CD4-positive, alpha-beta T cell (primary cell): Measurements from ENCODE around the gene GNA12. TPM values are rescaled to one million over a fixed set of nuclear protein-coding genes. Genes with fewer than 3 reads are reported as not detected.

Source experiments
- ATAC-seq: fragments of 200-7000 bp; cut with Tn5 transposase; one replicate; pipeline ENCODE4 v1.10.0; 2022; ENCODE audit warnings: mild to moderate bottlenecking; ENCODE audit not compliant: poor library complexity
- CTCF ChIA-PET: fragments of 350-600 bp; sonication (Branson Sonifier 250); formaldehyde crosslinking; loops from one replicate; lab custom pipeline; 2021; ENCODE audit warnings: antibody characterized with exemption, inconsistent platforms; lab: Charles Lee
- POLR2A ChIA-PET: fragments of 350-600 bp; sonication (Branson Sonifier 250); formaldehyde crosslinking; loops from one replicate; lab custom pipeline; 2021; ENCODE audit warnings: antibody characterized with exemption, inconsistent platforms; lab: Charles Lee
- DNase-seq, 14 experiments: peaks; one replicate each; pipeline ENCODE4 v3.0.0-alpha.2; 2013 to 2020; ENCODE audit warnings: mixed read lengths in 2 of 14
- H3K27ac ChIP-seq, 2 donors: one replicate each; pipeline versions ENCODE4 v1.5.1 to v1.7.0; 2013; ENCODE audit warnings: low read length in 2 of 2, low read depth in 1 of 2, mild to moderate bottlenecking in 1 of 2
- H3K27me3 ChIP-seq, 2 experiments: 1 replicate in 1 of 2; 2 replicates in 1 of 2; pipeline versions ENCODE4 v1.6.1 to v1.7.0; 2013; ENCODE audit warnings: low read length in 2 of 2, control low read depth in 1 of 2, mild to moderate bottlenecking in 1 of 2, moderate library complexity in 1 of 2; ENCODE audit not compliant: insufficient read depth in 2 of 2, control insufficient read depth in 1 of 2
- H3K36me3 ChIP-seq: one replicate; pipeline ENCODE4 v1.6.1; 2013; ENCODE audit warnings: low read length, control low read depth; ENCODE audit not compliant: insufficient read depth
- H3K4me1 ChIP-seq: one replicate; pipeline ENCODE4 v1.6.1; 2013; ENCODE audit warnings: low read length, control low read depth; ENCODE audit not compliant: insufficient read depth
- H3K4me3 ChIP-seq: one replicate; pipeline ENCODE4 v1.5.1; 2013; ENCODE audit warnings: mild to moderate bottlenecking, low read length, moderate library complexity
- H3K9me3 ChIP-seq, 2 experiments: 1 replicate in 1 of 2; 2 replicates in 1 of 2; pipeline versions ENCODE4 v1.6.1 to v1.7.0; 2013; ENCODE audit warnings: low read length in 2 of 2, mild to moderate bottlenecking in 2 of 2, control low read depth in 1 of 2, moderate library complexity in 1 of 2; ENCODE audit not compliant: control insufficient read depth in 1 of 2, insufficient read depth in 1 of 2
- H3K27ac Mint-ChIP-seq: one replicate; pipeline ENCODE4 v1.8.0; 2020; ENCODE audit warnings: mixed read lengths
- H3K27me3 Mint-ChIP-seq: one replicate; pipeline ENCODE4 v1.8.0; 2021; ENCODE audit warnings: mixed read lengths
- H3K36me3 Mint-ChIP-seq: one replicate; pipeline ENCODE4 v1.8.0; 2021; ENCODE audit warnings: low read depth, mixed read lengths
- H3K4me1 Mint-ChIP-seq: one replicate; pipeline ENCODE4 v1.8.0; 2021; ENCODE audit warnings: low read depth, mixed read lengths
- H3K4me3 Mint-ChIP-seq: one replicate; pipeline ENCODE4 v1.8.0; 2020; ENCODE audit warnings: mild to moderate bottlenecking, mixed read lengths
- H3K9me3 Mint-ChIP-seq: one replicate; pipeline ENCODE4 v1.8.0; 2020; ENCODE audit warnings: mixed read lengths
- CTCF ChIP-seq: fragments of 200-600 bp; IDR thresholded peaks from one replicate; pipeline ENCODE4 v1.8.0; 2022; ENCODE audit warnings: antibody characterized with exemption, mild to moderate bottlenecking
- intact Hi-C, 2 experiments: fragments of 100-400 bp; cut with DNase I in 1 of 2; cut with micrococcal nuclease in 1 of 2; formaldehyde crosslinking; loops; one replicate each; pipeline versions ENCODE4 v1.15.1 to v1.9.0; 2023 to 2025; cut with DNase I, micrococcal nuclease
- total RNA-seq, 174 experiments: library from RNA in 2 of 174; stranded (reverse) in 2 of 174; gene quantifications; one replicate each; pipeline ENCODE4 v1.2.3 and lab custom pipeline; 2021 to 2026

Gene GNA12
- total RNA-seq, 2 experiments from 2014 or later = 16.0 to 16.1 TPM

GRCh38 chr7:2732959-2733584, 111.0 kb downstream of the GNA12 start:
- Histone ChIP-seq H3K4me1 (peaks cover 7% of the 10 kb centered on the region), H3K27ac (no peak overlapping the region), H3K27me3 (no peaks in the 10 kb centered on the region), H3K9me3 (no peaks in the 10 kb centered on the region), H3K36me3 (peaks cover 13% of the 10 kb centered on the region), H3K4me3 (no peak overlapping the region)
- Mint-ChIP-seq H3K4me3 (no peak overlapping the region), H3K27me3 (no peaks in the 10 kb centered on the region), H3K9me3 (no peaks in the 10 kb centered on the region), H3K4me1 (peaks cover 24% of the 10 kb centered on the region), H3K27ac (no peak overlapping the region), H3K36me3 (peaks cover 48% of the 10 kb centered on the region)
- DNase-seq = peak in 1 of 14 experiments; percentile 29
- ChIA-PET POLR2A (no interaction called here), CTCF (no interaction called here)
- no peak for ATAC-seq
- TF ChIP-seq CTCF = no peak
- intact Hi-C loops = no loop called here

GRCh38 chr7:2732388-2732787, 111.7 kb downstream of the GNA12 start:
- Histone ChIP-seq H3K27ac (no peak overlapping the region), H3K9me3 (no peaks in the 10 kb centered on the region), H3K36me3 (peaks cover 13% of the 10 kb centered on the region), H3K4me1 (peaks cover 7% of the 10 kb centered on the region), H3K4me3 (no peak overlapping the region), H3K27me3 (no peaks in the 10 kb centered on the region)
- Mint-ChIP-seq H3K36me3 (peaks cover 53% of the 10 kb centered on the region), H3K27ac (no peak overlapping the region), H3K27me3 (no peaks in the 10 kb centered on the region), H3K4me3 (no peak overlapping the region), H3K9me3 (no peaks in the 10 kb centered on the region), H3K4me1 (peaks cover 24% of the 10 kb centered on the region)
- ChIA-PET POLR2A (no interaction called here), CTCF (interaction anchor here (0.8 kb wide), 1 partner anchor 13 kb away, joined by 3 read pairs; no protein-coding TSS in a partner anchor)
- ATAC-seq = no peak
- TF ChIP-seq CTCF = no peak
- intact Hi-C loops = no loop called here
- DNase-seq = peak in 1 of 14 experiments; percentile 4

GRCh38 chr7:2730846-2731770, 113.0 kb downstream of the GNA12 start:
- no peaks in the 10 kb centered on the region for H3K9me3 ChIP-seq
- peaks cover 13% of the 10 kb centered on the region for H3K36me3 ChIP-seq
- no peak for TF ChIP-seq CTCF
- POLR2A ChIA-PET = no interaction called here
- intact Hi-C loops = loop anchor here in 1 of 2 experiments (1.0 kb wide), 1 partner anchor 39 kb away; no protein-coding TSS in a partner anchor
- DNase-seq (peak in 1 of 14 experiments; percentile 17), ATAC-seq (no peak)
- Mint-ChIP-seq H3K36me3 (peaks cover 54% of the 10 kb centered on the region), H3K9me3 (no peaks in the 10 kb centered on the region), H3K27ac (no peak overlapping the region), H3K4me1 (peaks cover 24% of the 10 kb centered on the region), H3K4me3 (no peak overlapping the region), H3K27me3 (no peaks in the 10 kb centered on the region)
- no peak overlapping the region for H3K27ac ChIP-seq
- CTCF ChIA-PET = no interaction called here
- H3K4me3 ChIP-seq = no peak overlapping the region
- H3K4me1 ChIP-seq = peaks cover 7% of the 10 kb centered on the region
- no peaks in the 10 kb centered on the region for H3K27me3 ChIP-seq
